HCT116 (cell line): ENCODE results near the gene C1orf159. TPM values are rescaled to one million over a fixed set of nuclear protein-coding genes. Genes with fewer than 3 reads are reported as not detected.

ENCODE experiments used
- ATAC-seq: fragments of 200-7000 bp; cut with Tn5 transposase; 2 replicates; pipeline ENCODE4 v1.9.1; 2020; ENCODE audit warnings: mild to moderate bottlenecking, moderate library complexity
- BruUV-seq: library from RNA; stranded (reverse); fragments of 400-500 nt; replicated peaks from 2 replicates; lab custom pipeline; 2021; lab: Mats Ljungman, UMichigan
- CTCF ChIA-PET: fragments of 300-600 bp; sonication (Branson Sonifier 250); formaldehyde crosslinking; loops from one replicate; lab custom pipeline; 2021; ENCODE audit warnings: antibody characterized with exemption; lab: Charles Lee
- POLR2A ChIA-PET: fragments of 300-600, 350-600 bp; sonication (Branson Sonifier 250); formaldehyde crosslinking; loops from one replicate; lab custom pipeline; 2021; ENCODE audit warnings: antibody characterized with exemption; lab: Charles Lee
- RAD21 ChIA-PET, 2 experiments: fragments of 300-600 bp; sonication (Branson Sonifier 250); formaldehyde crosslinking; loops; one replicate each; lab custom pipeline; 2023; ENCODE audit warnings: low total read pairs in 2 of 2; ENCODE audit not compliant: uncharacterized antibody in 2 of 2, unreplicated experiment in 2 of 2, low non-redundant PET in 1 of 2; lab: Charles Lee
- DNase-seq: peaks from one replicate; pipeline ENCODE4 v3.0.0-alpha.2; 2010; ENCODE audit warnings: low read depth, low spot score
- H2AFZ ChIP-seq: fragments of 200-600 bp; shearing (Covaris generic), sonication (generic); 2 replicates; pipeline ENCODE4 v1.6.1; 2017; ENCODE audit warnings: low read depth, mixed run types, mixed read lengths, antibody characterized with exemption, low read length; ENCODE audit not compliant: poor library complexity, severe bottlenecking
- H3K27ac ChIP-seq: 2 replicates; pipeline ENCODE4 v1.5.1; 2012; ENCODE audit warnings: low read depth, low read length
- H3K27me3 ChIP-seq: fragments of 200-600 bp; sonication (generic); 2 replicates; pipeline ENCODE4 v1.6.1; 2016; ENCODE audit warnings: mixed run types, low read length, mixed read lengths; ENCODE audit not compliant: insufficient read depth
- H3K36me3 ChIP-seq, 2 experiments: fragments of 200-500 bp in 1 of 2; fragments of 200-600 bp in 1 of 2; sonication (Bioruptor generic) in 1 of 2; sonication (generic) in 1 of 2; 2 replicates each; pipeline versions ENCODE4 v1.5.1 to v1.6.1; 2014 to 2016; ENCODE audit warnings: low read length in 2 of 2, inconsistent platforms in 1 of 2, mixed read lengths in 1 of 2, mixed run types in 1 of 2; ENCODE audit not compliant: insufficient read depth in 2 of 2, control insufficient read depth in 1 of 2
- H3K4me1 ChIP-seq, 2 experiments: fragments of 200-600 bp in 1 of 2; sonication (generic) in 1 of 2; 2 replicates each; pipeline versions ENCODE4 v1.5.1 to v1.6.1; 2012 to 2017; ENCODE audit warnings: low read length in 2 of 2, inconsistent platforms in 1 of 2, mild to moderate bottlenecking in 1 of 2, mixed read lengths in 1 of 2, mixed run types in 1 of 2, moderate library complexity in 1 of 2; ENCODE audit not compliant: insufficient read depth in 2 of 2, control insufficient read depth in 1 of 2
- H3K4me2 ChIP-seq: fragments of 200-600 bp; sonication (generic); 2 replicates; pipeline ENCODE4 v1.6.1; 2017; ENCODE audit warnings: mixed run types, low read length, mixed read lengths
- H3K4me3 ChIP-seq, 2 experiments: fragments of 200-600 bp in 1 of 2; sonication (generic) in 1 of 2; replicated peaks in 1 of 2; 2 replicates each; pipeline ENCODE4 v1.5.1; 2011 to 2016; ENCODE audit warnings: low read length in 2 of 2, control low read depth in 1 of 2, low read depth in 1 of 2, mild to moderate bottlenecking in 1 of 2, mixed read lengths in 1 of 2, mixed run types in 1 of 2
- H3K79me2 ChIP-seq: fragments of 200-600 bp; sonication (generic); 2 replicates; pipeline ENCODE4 v1.6.1; 2017; ENCODE audit warnings: mild to moderate bottlenecking, mixed run types, low read length, moderate library complexity, mixed read lengths; ENCODE audit not compliant: insufficient read depth
- H3K9ac ChIP-seq: fragments of 200-600 bp; sonication (generic); 2 replicates; pipeline ENCODE4 v1.6.1; 2016; ENCODE audit warnings: low read length, mixed read lengths
- H3K9me2 ChIP-seq: fragments of 200-600 bp; sonication (generic), shearing (Covaris generic); 2 replicates; pipeline ENCODE4 v1.6.1; 2017; ENCODE audit warnings: mixed run types, mild to moderate bottlenecking, moderate library complexity; ENCODE audit not compliant: insufficient read depth
- H3K9me3 ChIP-seq, 2 experiments: fragments of 200-500 bp in 1 of 2; fragments of 200-600 bp in 1 of 2; sonication (Bioruptor generic) in 1 of 2; sonication (generic) in 1 of 2; 2 replicates each; pipeline ENCODE4 v1.6.1; 2014 to 2017; ENCODE audit warnings: low read length in 2 of 2, mixed read lengths in 2 of 2, inconsistent platforms in 1 of 2, low read depth in 1 of 2, mild to moderate bottlenecking in 1 of 2, mixed run types in 1 of 2, moderate library complexity in 1 of 2; ENCODE audit not compliant: control insufficient read depth in 1 of 2, insufficient read depth in 1 of 2
- H4K20me1 ChIP-seq: fragments of 200-600 bp; sonication (generic), shearing (Covaris generic); 2 replicates; pipeline ENCODE4 v1.6.1; 2017; ENCODE audit warnings: mixed run types, mild to moderate bottlenecking, moderate library complexity; ENCODE audit not compliant: insufficient read depth
- ELF1 ChIP-seq: IDR thresholded peaks from 2 replicates; pipeline ENCODE4 v1.6.1; 2012; ENCODE audit warnings: low read depth, borderline replicate concordance
- EZH2phosphoT487 ChIP-seq: fragments of 200-600 bp; IDR thresholded peaks from 2 replicates; pipeline ENCODE4 v1.6.1; 2018; ENCODE audit warnings: antibody characterized with exemption, borderline replicate concordance
- intact Hi-C: fragments of 100-400 bp; cut with micrococcal nuclease; formaldehyde crosslinking; loops from 2 replicates; pipeline ENCODE4 v1.10.0; 2022
- total RNA-seq: library from RNA; stranded (reverse); gene quantifications from one replicate; pipeline ENCODE4 v1.2.1, GENCODE V29; 2021; ENCODE audit not compliant: unreplicated experiment
- TF ChIP-seq, protein P1 (sequence below): IDR thresholded peaks from 2 replicates; pipeline ENCODE4 v1.6.1; 2012; ENCODE audit warnings: low read depth
- TF ChIP-seq, protein P2 (sequence below): IDR thresholded peaks from 2 replicates; pipeline ENCODE4 v1.6.1; 2012
- TF ChIP-seq, protein P3 (sequence below): IDR thresholded peaks from 2 replicates; pipeline ENCODE4 v1.6.1; 2011; ENCODE audit warnings: mild to moderate bottlenecking, low read length, moderate library complexity; ENCODE audit not compliant: insufficient replicate concordance; ENCODE audit errors: extremely low read depth

The C1orf159 gene
- total RNA-seq, 1 experiment from 2014 or later: 22.7 TPM

DNA sequence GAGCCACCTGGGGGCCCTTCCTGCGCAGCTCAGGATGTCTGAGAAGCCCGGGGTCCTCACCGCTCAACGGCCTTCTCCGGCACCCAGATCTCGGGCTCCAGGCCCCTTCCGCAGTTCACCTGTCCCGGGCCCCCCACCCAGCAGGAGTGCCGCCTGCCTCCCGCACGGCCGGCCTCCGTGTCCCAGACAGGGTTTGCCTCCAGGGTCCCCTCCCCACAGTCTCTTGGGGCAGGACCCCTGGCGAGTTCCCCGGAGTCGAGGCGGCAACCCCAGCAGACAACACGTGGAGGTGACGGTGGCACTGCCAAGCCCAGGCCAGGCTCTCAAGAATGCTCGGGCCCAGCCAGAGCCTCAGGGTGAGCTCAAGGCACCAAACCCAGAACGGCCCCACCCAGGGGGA, 35.4 kb upstream of the C1orf159 start:
- no peak for DNase-seq
- Histone ChIP-seq H3K9ac (no peak overlapping the region), H3K4me1 (peaks cover 5 to 13% of the 10 kb centered on the region in 2 experiments), H2AFZ (no peak overlapping the region), H3K79me2 (no peaks in the 10 kb centered on the region)
- BruUV-seq: no TSS peak
- intact Hi-C loops: no loop called here
- TF ChIP-seq ELF1 (no peak), EZH2phosphoT487 (no peak)
- TF ChIP-seq, protein P1, sequence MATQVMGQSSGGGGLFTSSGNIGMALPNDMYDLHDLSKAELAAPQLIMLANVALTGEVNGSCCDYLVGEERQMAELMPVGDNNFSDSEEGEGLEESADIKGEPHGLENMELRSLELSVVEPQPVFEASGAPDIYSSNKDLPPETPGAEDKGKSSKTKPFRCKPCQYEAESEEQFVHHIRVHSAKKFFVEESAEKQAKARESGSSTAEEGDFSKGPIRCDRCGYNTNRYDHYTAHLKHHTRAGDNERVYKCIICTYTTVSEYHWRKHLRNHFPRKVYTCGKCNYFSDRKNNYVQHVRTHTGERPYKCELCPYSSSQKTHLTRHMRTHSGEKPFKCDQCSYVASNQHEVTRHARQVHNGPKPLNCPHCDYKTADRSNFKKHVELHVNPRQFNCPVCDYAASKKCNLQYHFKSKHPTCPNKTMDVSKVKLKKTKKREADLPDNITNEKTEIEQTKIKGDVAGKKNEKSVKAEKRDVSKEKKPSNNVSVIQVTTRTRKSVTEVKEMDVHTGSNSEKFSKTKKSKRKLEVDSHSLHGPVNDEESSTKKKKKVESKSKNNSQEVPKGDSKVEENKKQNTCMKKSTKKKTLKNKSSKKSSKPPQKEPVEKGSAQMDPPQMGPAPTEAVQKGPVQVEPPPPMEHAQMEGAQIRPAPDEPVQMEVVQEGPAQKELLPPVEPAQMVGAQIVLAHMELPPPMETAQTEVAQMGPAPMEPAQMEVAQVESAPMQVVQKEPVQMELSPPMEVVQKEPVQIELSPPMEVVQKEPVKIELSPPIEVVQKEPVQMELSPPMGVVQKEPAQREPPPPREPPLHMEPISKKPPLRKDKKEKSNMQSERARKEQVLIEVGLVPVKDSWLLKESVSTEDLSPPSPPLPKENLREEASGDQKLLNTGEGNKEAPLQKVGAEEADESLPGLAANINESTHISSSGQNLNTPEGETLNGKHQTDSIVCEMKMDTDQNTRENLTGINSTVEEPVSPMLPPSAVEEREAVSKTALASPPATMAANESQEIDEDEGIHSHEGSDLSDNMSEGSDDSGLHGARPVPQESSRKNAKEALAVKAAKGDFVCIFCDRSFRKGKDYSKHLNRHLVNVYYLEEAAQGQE: no peak
- TF ChIP-seq, protein P2, sequence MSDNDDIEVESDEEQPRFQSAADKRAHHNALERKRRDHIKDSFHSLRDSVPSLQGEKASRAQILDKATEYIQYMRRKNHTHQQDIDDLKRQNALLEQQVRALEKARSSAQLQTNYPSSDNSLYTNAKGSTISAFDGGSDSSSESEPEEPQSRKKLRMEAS: no peak
- TF ChIP-seq, protein P3, sequence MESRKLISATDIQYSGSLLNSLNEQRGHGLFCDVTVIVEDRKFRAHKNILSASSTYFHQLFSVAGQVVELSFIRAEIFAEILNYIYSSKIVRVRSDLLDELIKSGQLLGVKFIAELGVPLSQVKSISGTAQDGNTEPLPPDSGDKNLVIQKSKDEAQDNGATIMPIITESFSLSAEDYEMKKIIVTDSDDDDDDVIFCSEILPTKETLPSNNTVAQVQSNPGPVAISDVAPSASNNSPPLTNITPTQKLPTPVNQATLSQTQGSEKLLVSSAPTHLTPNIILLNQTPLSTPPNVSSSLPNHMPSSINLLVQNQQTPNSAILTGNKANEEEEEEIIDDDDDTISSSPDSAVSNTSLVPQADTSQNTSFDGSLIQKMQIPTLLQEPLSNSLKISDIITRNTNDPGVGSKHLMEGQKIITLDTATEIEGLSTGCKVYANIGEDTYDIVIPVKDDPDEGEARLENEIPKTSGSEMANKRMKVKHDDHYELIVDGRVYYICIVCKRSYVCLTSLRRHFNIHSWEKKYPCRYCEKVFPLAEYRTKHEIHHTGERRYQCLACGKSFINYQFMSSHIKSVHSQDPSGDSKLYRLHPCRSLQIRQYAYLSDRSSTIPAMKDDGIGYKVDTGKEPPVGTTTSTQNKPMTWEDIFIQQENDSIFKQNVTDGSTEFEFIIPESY: no peak
- TF ChIP-seq, all 23 proteins: peak for 0
- no peak overlapping the region for H3K4me3 ChIP-seq
- peaks cover 8 to 17% of the 10 kb centered on the region in 2 experiments; a peak in 2 of 4 replicates for H3K9me3 ChIP-seq
- H3K9me2 ChIP-seq: no peaks in the 10 kb centered on the region
- ChIA-PET CTCF (no interaction called here), POLR2A (no interaction called here), RAD21 (no interaction called here)
- H3K27me3 ChIP-seq: no peaks in the 10 kb centered on the region
- H3K36me3 ChIP-seq: no peaks in the 10 kb centered on the region
- H4K20me1 ChIP-seq: no peaks in the 10 kb centered on the region
- H3K27ac ChIP-seq: no peak overlapping the region
- no peak overlapping the region for H3K4me2 ChIP-seq
- ATAC-seq: no peak
